GM21526 (cell line): ENCODE measurements around the gene ACBD6.

ENCODE experiments used
- ATAC-seq: cut with Tn5 transposase; IDR thresholded peaks from one replicate; pipeline ENCODE4 v1.9.1; 2021; ENCODE audit warnings: moderate library complexity; ENCODE audit not compliant: unreplicated experiment, low FRiP score

Gene ACBD6

GRCh38 chr1:180311011-180311730 is 191.2 kb downstream of the ACBD6 start:
- no peak for ATAC-seq

- ATAC-seq, result no peak
These were observed 192.3 kb downstream of the ACBD6 start for GRCh38 chr1:180310095-180310494.

- no peak for ATAC-seq
These were observed 193.0 kb downstream of the ACBD6 start for GRCh38 chr1:180309338-180309737.

GRCh38 chr1:180301135-180301742 is 201.1 kb downstream of the ACBD6 start:
- ATAC-seq, result no peak

GRCh38 chr1:180299479-180300221 is 202.7 kb downstream of the ACBD6 start:
- no peak for ATAC-seq

GRCh38 chr1:180295999-180296398 is 206.4 kb downstream of the ACBD6 start:
- no peak for ATAC-seq

GRCh38 chr1:180294711-180295110 is 207.7 kb downstream of the ACBD6 start:
- ATAC-seq, result no peak

GRCh38 chr1:180291004-180291403 is 211.4 kb downstream of the ACBD6 start:
- ATAC-seq, result no peak

GRCh38 chr1:180290265-180291001 is 211.9 kb downstream of the ACBD6 start:
- no peak for ATAC-seq

- ATAC-seq, result no peak
These were observed 213.4 kb downstream of the ACBD6 start for GRCh38 chr1:180288940-180289339.

- no peak for ATAC-seq
These were observed 214.2 kb downstream of the ACBD6 start for GRCh38 chr1:180287988-180288705.

GRCh38 chr1:180286417-180286816 is 216.0 kb downstream of the ACBD6 start:
- ATAC-seq, result no peak

GRCh38 chr1:180283098-180283497 is 219.3 kb downstream of the ACBD6 start:
- ATAC-seq, result no peak

- no peak for ATAC-seq
These were observed 219.9 kb downstream of the ACBD6 start for GRCh38 chr1:180282401-180283044.

GRCh38 chr1:180281490-180281889 is 220.9 kb downstream of the ACBD6 start:
- ATAC-seq, result no peak

- no peak for ATAC-seq
These were observed 221.8 kb downstream of the ACBD6 start for GRCh38 chr1:180280617-180281016.

- ATAC-seq, result no peak
These were observed 222.7 kb downstream of the ACBD6 start for GRCh38 chr1:180279651-180280050.

- no peak for ATAC-seq
These were observed 223.6 kb downstream of the ACBD6 start for GRCh38 chr1:180278596-180279395.

GRCh38 chr1:180278194-180278515 is 224.2 kb downstream of the ACBD6 start:
- no peak for ATAC-seq
